Measurements from ENCODE around the gene ZFHX3. TPM values are rescaled to one million over a fixed set of nuclear protein-coding genes. Genes with fewer than 3 reads are reported as not detected.

ZFHX3 gene
- total and polyA plus RNA-seq, 2 donors (not counting 3 experiments of a cell fraction or from before 2014, with no cell fraction given): 3.7 to 18.8 TPM

GRCh38 chr16:73064212-73064993 lies 16.5 kb upstream of the ZFHX3 start:
- intact Hi-C loops (cut with micrococcal nuclease) (loop anchor here (10.0 kb wide), 2 partner anchors 400 to 820 kb away; no protein-coding TSS in a partner anchor), dilution Hi-C loops (cut with MboI; ENCODE audit: extremely low pct_ligation_motif_present, low sequenced_read_pairs) (no loop called here)
- peak overlapping the region in 2 of 3 experiments; percentile 17 to 32 for H3K4me3 ChIP-seq (replicated peaks in 1 of 3; ENCODE audit: insufficient read depth in 1 of 3, low read depth in 1 of 3, low read length in 3 of 3)
- TF ChIP-seq POLR2AphosphoS5 (IDR thresholded peaks at IDR 0.05; ENCODE audit: insufficient read depth, low read depth, low read length): peak; percentile 7
- no peak for TF ChIP-seq MAX (IDR thresholded peaks at IDR 0.05; ENCODE audit: insufficient read depth, insufficient read length)
- no peak for TF ChIP-seq MYC (IDR thresholded peaks at IDR 0.05; ENCODE audit: low read depth, low read length)
- TF ChIP-seq CTCF (IDR thresholded peaks at IDR 0.05; ENCODE audit: extremely low read depth in 1 of 2, insufficient read depth in 1 of 2, low read depth in 1 of 2, low read length in 2 of 2): no peak
- peak; percentile 23 for TF ChIP-seq GATA2 (IDR thresholded peaks at IDR 0.05; ENCODE audit: insufficient read depth, insufficient read length, low read depth, low read length)
- no peak for TF ChIP-seq EZH2 (IDR thresholded peaks at IDR 0.05; ENCODE audit: borderline replicate concordance, low read depth, low read length, severe bottlenecking)
- TF ChIP-seq POLR2A (IDR thresholded peaks at IDR 0.05; ENCODE audit: low read depth, low read length): no peak
- peak; percentile 51 for TF ChIP-seq FOS (IDR thresholded peaks at IDR 0.05; ENCODE audit: borderline replicate concordance, insufficient read depth, low read length)
- TF ChIP-seq JUN (IDR thresholded peaks at IDR 0.05; ENCODE audit: borderline replicate concordance, insufficient read depth, insufficient read length, low read depth): no peak
- peaks cover 72% of the 10 kb centered on the region for H3K4me1 ChIP-seq (ENCODE audit: control insufficient read depth, extremely low read depth, insufficient read depth, low read length)
- H3K9me3 ChIP-seq (replicated peaks; ENCODE audit: control insufficient read depth, insufficient read depth, low read length): no peaks in the 10 kb centered on the region
- POLR2A ChIA-PET: interaction anchor here (0.7 to 0.9 kb wide), 3 partner anchors 10 to 98 kb away, joined by 3 read pairs; no protein-coding TSS in a partner anchor
- CTCF ChIA-PET: interaction anchor here (0.6 to 3.9 kb wide), 9 partner anchors 15 to 819 kb away, joined by 3 to 19 read pairs (median 3); no protein-coding TSS in a partner anchor
- peak overlapping the region; percentile 54 for H3K27ac ChIP-seq (ENCODE audit: insufficient read depth, low read depth, low read length)
- peak; percentile 62 for DNase-seq (ENCODE audit: low read depth, low spot score)
- peak overlapping the region; percentile 53 for H3K4me2 ChIP-seq (ENCODE audit: insufficient read depth, low read length)
- H3K9me1 ChIP-seq (replicated peaks; ENCODE audit: control insufficient read depth, extremely low read depth, insufficient read depth, low read length): no peaks in the 10 kb centered on the region
- H3K27me3 ChIP-seq (ENCODE audit: control insufficient read depth in 2 of 2, insufficient read depth in 2 of 2, low read length in 2 of 2): no peaks in the 10 kb centered on the region
- H4K20me1 ChIP-seq (replicated peaks; ENCODE audit: control insufficient read depth, extremely low read depth, insufficient read depth, low read length): no peaks in the 10 kb centered on the region
- H3K9ac ChIP-seq (replicated peaks; ENCODE audit: extremely low read depth, insufficient read depth, low read length): peak overlapping the region; percentile 25
- peak; percentile 91 for FAIRE-seq
- peak overlapping the region; percentile 71 for H2AFZ ChIP-seq (ENCODE audit: low read depth, low read length)
- no peaks in the 10 kb centered on the region for H3K36me3 ChIP-seq (ENCODE audit: control insufficient read depth in 2 of 2, extremely low read depth in 1 of 2, insufficient read depth in 2 of 2, low read length in 2 of 2)
- no TSS peak for BruUV-seq (replicated peaks)
- peaks cover under 1% of the 10 kb centered on the region for H3K79me2 ChIP-seq (ENCODE audit: control insufficient read depth, insufficient read depth, low read length)

Measured in endothelial cell of umbilical vein (primary cell).